HG02588 (cell line): Measurements from ENCODE around the gene PKHD1.
A peak's percentile ranks its signal among the peaks of the same experiment; 100 is the strongest.

Source experiments
- ATAC-seq: cut with Tn5 transposase; IDR thresholded peaks from one replicate; pipeline ENCODE4 v1.9.1; 2021; ENCODE audit warnings: mild to moderate bottlenecking, moderate library complexity; ENCODE audit not compliant: unreplicated experiment

PKHD1 gene

DNA sequence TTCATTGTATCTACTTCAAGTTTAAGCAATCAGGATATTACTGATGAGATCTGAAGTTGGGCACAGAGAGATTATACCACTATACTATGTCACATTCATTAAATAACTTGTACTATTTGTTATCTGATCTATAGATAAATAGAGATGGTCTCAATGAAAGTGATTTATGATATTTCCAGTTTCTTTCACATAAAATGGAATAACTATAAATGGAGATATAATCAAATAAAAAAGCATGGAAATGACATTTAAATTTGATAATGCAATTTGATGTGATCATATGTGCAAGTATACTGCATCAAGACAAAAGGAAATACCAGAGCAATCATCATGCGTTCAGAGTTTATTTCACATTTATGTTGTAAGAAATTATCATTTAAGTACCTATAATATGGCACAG is 368.9 kb downstream of the PKHD1 start:
- no peak for ATAC-seq

DNA sequence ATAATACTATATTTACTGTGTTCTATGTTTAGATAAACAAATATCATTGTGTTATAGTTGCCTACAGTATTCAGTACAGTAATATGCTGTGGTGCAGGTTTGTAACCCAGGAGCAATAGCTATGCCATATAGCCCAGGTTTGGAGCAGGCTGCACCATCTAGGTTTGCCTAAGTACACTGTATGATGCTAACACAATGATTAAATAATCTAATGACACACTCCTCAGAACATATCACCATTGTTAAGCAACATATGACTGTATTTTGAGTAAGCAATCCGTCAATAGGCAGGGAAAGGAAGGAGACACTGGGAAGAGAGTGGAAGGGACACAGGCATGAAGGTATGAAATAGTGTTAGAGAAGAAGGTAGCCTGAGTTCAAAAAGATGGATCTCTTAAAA is 369.9 kb downstream of the PKHD1 start:
- ATAC-seq: no peak

GRCh38 chr6:51711876-51712275 is 375.5 kb downstream of the PKHD1 start:
- no peak for ATAC-seq

DNA sequence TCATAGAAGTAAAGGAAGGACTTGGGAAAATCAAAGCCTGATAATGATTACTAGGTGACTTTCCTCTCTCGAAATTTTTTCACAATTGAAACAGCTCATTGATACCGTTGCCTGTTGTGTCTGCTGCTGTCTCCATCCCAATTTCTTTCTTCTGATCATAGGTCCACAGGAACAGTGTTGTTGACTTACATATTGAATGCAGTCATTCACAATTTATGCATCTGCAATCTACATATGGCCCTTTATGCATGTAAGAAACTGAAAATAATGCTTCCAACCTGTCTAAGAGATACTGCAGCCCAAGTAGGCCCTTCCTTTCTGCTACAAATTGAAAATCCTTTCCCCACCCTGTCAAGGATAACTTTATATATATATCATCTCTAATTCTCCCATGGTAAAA is 381.3 kb downstream of the PKHD1 start:
- no peak for ATAC-seq

GRCh38 chr6:51704932-51705540 is 382.4 kb downstream of the PKHD1 start:
- ATAC-seq: no peak

- no peak for ATAC-seq
Measured at GRCh38 chr6:51702851-51703250, 384.6 kb downstream of the PKHD1 start.

GRCh38 chr6:51684603-51685002 is 402.8 kb downstream of the PKHD1 start:
- no peak for ATAC-seq

- ATAC-seq: no peak
Measured at GRCh38 chr6:51684038-51684437, 403.4 kb downstream of the PKHD1 start.

DNA sequence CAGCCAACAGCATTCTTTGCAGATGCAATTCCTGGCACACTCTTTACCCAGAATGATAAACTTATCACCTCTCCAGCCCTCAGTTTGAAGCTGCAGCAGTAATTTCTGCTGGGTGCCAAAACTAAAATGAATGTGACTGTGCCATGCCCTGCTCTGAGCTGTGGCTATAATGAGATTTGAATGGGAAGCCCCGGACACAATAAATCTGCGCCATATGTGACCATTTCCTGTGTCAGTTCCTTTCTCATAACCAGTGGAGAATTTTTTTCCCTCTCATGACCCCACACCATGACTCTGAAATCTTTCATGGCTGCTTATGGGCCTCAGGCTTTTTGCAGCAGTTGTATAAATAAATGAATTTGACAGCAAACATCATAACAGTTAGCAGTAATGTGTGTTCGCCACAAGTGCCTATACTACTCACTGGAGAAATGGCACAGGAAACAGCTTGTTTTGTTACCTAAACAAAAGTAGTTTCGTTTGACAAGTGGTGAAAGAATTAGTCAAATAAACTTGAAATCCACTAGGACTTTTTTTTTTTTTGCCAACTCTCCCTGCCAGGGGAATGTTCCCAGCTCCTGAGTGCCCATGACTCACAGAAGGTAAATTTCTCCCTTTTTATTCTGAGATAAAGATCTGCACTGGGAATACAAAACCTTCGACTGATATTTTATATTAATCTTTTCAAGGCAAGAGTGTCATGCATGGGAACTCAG is 408.4 kb downstream of the PKHD1 start:
- ATAC-seq: peak; percentile 77

DNA sequence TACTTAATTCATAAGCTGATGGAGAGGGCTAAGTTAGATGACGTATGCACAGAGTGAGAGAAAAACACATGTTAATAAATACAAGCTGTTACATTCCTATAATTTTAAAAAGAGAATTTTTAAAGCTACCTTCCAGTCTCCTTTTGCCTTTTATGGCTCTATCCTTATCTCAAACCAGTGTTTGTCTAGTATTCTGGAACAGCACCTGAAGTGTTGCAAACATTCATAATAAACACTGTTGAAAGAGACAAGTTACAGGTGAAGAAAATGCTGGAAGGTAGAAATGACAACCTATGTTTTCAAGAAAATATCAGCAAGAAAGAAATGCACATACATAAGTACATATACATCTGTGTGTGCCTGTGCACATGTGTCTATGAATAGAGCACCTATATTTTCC is 409.1 kb downstream of the PKHD1 start:
- no peak for ATAC-seq

DNA sequence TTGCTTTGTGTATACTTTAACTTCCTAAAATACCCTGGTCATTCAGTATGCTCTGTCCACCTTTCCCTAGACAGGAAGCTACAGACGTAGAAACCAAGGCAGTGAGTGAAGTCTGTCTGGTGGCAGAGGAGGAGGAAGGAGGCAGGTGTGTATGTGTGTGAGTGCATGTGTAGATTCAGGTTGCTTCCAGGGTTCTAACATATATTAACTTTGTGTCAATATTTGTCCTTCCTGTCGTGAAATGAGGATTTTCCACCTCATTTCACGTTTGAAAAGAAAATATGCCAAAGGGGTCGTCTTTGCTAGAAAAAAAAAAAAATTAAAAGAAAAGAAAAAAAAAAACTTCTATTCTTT is 411.5 kb downstream of the PKHD1 start:
- no peak for ATAC-seq

GRCh38 chr6:51675020-51675921 is 412.1 kb downstream of the PKHD1 start:
- no peak for ATAC-seq

DNA sequence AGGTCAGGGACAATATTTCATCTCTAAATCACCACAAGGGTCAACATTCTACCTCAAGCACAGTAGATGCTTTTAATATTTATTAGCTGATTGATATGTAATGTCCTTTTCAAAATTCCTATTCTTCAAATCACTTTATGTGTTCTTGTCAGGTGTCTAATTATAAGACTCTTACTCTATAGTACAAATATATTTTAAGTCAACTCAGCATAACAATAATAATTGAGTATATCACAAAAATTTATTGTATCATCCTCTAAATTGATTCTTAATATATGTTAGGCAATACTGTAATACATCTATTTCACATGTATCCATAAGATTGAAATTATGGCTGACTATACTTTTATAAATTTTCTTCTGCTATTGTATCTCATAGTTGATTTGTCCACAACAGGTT is 423.9 kb downstream of the PKHD1 start:
- no peak for ATAC-seq

DNA sequence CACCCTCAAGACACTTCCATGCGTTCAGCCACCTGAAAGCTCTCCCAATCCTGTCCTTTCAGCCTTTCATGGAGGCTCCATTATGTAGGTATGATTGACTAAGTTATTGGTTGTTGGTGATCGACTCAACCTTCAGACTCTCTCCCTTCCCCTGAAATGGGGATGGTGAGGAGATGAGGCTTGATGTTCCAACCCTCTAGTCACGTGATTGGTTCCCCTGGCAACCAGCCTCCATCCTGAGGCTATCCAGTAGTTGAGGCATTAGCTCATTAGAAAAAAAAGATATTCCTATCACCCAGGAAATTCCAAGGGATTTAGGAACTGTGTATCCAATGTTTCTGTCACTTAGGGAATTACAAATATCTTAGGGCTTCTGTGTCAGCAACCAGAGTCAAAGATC is 426.6 kb downstream of the PKHD1 start:
- no peak for ATAC-seq

DNA sequence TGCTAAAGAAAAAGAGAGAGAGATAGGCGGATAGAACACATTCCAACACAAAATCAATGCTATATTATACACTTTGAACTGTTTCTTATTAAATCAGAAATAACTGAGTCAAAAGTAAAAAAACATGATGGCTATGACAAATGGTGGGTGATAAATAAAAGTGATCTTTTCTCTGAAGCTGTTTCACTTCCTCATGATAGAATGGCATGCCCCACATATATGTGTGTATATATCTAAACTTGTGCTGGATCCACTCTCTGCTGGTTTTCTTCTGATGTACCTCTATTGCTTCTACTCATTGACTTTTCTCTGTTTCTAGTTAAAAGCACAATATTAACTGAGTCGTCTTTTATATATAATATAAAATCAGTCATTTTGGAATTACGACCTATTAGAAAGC is 429.9 kb downstream of the PKHD1 start:
- no peak for ATAC-seq

DNA sequence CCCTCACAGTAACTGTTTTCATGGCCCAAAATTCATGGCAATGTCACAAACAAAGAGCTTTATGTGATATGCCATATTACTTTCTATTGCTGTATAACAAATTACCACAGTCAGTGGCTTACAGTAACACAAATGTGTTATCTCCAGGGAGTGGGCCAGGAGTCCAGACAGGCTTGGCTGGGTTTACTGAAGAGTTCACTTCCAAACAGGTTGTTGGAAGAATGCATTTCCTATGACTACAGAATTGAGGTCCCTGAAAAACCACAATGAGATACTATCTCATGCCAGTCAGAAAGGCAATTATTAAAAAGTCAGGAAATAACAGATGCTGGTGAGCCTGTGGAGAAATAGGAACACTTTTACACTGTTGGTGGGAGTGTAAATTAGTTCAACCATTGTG is 431.9 kb downstream of the PKHD1 start:
- ATAC-seq: no peak

GRCh38 chr6:51654647-51655046 is 432.8 kb downstream of the PKHD1 start:
- ATAC-seq: no peak

DNA sequence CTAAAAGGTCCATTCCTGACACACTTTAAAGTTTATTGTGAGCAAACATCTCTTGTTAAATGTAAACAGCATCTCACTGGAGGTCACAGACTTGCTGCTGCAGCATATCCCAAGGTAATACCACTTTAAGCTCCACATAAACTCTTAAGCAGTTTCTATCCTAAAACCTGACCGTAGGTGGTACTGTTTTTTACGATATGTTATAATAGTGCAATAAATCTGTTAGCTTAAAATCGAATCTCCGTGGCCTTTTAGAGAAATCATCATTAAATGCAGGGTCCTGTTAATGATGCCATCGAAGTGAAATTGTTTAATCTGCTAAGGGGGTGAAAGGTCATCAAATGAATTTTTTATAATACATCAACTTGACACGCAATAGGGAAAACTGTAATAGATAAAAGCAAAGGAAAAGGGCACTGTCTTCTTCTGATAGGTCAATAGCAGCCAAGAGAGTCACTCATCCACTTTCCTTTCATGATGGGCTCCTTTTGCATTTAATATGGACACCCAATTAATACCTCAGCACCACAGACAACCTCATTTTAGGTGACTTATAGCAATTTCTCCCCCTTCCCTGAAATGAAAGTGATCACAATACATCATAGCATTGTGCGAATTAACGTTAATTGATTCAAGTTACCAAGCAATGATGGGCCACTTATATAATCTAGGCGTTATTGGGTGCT is 436.1 kb downstream of the PKHD1 start:
- no peak for ATAC-seq

- ATAC-seq: no peak
Measured at GRCh38 chr6:51648774-51649173, 438.6 kb downstream of the PKHD1 start.

DNA sequence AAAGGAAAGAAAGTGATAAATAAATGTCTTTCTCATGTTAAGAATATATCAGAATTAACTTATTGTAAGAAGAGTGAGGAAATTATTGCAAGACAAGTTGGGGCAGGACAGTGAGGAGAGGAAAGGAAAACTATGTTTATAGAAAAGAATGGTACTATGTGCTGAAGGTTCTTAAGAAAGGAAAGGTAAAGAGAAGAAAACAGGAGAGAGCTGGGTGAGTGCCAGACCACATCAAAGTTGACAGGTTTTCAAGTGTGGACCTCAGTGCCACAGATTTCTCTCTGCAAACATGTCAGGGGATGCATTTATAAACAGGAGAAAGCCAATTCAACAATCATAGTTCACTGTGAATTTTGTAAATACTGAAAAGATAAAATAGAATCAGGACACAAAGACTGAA is 439.2 kb downstream of the PKHD1 start:
- no peak for ATAC-seq

GRCh38 chr6:51644426-51644825 is 443.0 kb downstream of the PKHD1 start:
- ATAC-seq: no peak
